ENCODE data around the gene C10orf90.

The C10orf90 gene

DNA sequence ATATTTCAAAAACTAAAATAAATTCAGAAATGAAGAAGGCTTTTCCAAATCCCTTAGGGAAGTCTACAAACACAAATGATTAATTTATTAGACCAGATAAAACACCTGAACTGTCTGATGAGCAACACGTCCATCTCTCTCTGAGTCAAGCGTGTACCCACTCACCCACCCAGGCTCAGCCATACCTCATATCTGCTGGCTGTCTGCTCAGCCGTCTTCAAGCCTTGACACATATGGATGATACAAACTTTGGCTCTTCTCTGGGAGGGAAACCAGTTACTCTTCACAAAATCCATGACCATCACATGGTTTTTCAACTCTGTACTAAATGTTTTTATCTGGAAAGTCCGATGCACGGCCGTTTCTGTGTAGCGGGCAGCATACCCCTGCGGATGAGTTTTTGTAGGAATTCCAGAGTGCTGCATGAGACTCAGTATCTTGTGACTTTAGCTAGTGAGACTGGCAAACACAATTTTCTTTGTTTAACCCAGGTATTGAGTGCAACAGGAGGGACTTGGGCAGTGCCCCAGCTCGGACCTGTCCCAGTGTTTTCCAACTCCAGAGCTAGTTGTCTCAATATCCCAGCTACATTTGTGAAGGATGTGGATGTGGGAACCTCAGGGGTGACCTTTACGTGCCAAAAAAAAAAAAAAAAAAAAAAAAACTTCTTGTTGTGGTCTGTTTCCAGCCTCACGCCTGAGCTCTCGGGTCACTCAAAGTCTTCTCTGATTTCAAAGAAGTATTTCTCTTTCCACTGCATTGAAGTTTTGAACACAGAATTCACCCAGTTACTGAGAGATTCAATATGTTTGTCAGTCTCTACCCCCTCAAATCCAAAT lies at the start of gene C10orf90:
C10orf90 (minus strand) TSS at position 638 of the 839 bp plus-strand sequence; CDS start at position 425, 213 bp downstream.
- no peak within 1 kb of the TSS for H3K4me3 ChIP-seq (ENCODE audit: low read depth, low read length)
- DNase-seq (ENCODE audit: low read depth) = no peak
- TF ChIP-seq MAX (IDR thresholded peaks at IDR 0.05; ENCODE audit: low read depth, low read length) = no peak
- TF ChIP-seq, protein P1, sequence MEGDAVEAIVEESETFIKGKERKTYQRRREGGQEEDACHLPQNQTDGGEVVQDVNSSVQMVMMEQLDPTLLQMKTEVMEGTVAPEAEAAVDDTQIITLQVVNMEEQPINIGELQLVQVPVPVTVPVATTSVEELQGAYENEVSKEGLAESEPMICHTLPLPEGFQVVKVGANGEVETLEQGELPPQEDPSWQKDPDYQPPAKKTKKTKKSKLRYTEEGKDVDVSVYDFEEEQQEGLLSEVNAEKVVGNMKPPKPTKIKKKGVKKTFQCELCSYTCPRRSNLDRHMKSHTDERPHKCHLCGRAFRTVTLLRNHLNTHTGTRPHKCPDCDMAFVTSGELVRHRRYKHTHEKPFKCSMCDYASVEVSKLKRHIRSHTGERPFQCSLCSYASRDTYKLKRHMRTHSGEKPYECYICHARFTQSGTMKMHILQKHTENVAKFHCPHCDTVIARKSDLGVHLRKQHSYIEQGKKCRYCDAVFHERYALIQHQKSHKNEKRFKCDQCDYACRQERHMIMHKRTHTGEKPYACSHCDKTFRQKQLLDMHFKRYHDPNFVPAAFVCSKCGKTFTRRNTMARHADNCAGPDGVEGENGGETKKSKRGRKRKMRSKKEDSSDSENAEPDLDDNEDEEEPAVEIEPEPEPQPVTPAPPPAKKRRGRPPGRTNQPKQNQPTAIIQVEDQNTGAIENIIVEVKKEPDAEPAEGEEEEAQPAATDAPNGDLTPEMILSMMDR (IDR thresholded peaks at IDR 0.05; ENCODE audit: low read depth, low read length) = no peak
- TF ChIP-seq MYC (IDR thresholded peaks at IDR 0.05; ENCODE audit: low read depth, low read length) = no peak
- no peak for TF ChIP-seq POLR2A (IDR thresholded peaks at IDR 0.05; ENCODE audit: extremely low read depth, insufficient read length)

DNA sequence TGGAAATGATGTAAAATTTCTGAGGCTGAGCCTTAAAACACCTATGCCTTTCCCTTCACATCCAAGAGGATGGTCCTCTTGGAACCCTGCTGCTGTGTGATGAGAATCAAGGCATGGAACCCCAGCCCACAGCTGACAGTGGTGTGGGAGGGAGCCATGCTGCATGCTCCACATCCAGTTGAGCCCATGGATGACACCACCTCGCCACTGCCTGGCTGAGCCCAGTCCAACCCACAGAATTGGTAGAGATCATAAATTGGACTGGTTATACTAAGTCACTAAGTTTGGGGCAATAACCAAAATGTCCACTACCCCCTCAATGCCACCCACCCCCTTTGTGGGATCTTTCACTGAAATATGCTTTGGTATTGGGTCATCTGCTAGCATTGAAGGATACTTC lies 45.9 kb upstream of the C10orf90 start:
- no peak for DNase-seq (ENCODE audit: low read depth)
- H3K4me3 ChIP-seq (ENCODE audit: low read depth, low read length) = no peak overlapping the region
- TF ChIP-seq, protein P1 (IDR thresholded peaks at IDR 0.05; ENCODE audit: low read depth, low read length) = no peak
- TF ChIP-seq MYC (IDR thresholded peaks at IDR 0.05; ENCODE audit: low read depth, low read length) (no peak), POLR2A (IDR thresholded peaks at IDR 0.05; ENCODE audit: extremely low read depth, insufficient read length) (no peak), MAX (IDR thresholded peaks at IDR 0.05; ENCODE audit: low read depth, low read length) (no peak)

DNA sequence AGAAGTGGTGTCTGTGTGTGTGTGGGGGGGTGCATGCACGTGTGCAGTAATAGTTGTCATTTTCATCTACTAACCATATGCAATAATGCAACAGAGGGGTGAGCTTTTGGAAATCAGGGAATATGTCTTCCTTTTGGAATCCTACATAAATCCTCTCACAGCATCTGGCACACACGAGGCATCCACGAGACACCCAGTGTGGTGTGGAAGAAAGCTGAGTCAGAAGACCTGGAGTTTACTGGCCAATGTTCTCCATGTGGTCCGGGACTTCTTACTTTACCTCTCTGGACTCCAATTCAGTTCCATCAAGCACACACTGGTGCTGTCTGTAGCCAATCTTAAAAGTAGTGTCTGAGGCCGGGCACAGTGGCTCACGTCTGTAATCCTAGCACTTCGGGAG lies 43.1 kb upstream of the C10orf90 start:
- TF ChIP-seq MAX (IDR thresholded peaks at IDR 0.05; ENCODE audit: low read depth, low read length) (no peak), MYC (IDR thresholded peaks at IDR 0.05; ENCODE audit: low read depth, low read length) (no peak), POLR2A (IDR thresholded peaks at IDR 0.05; ENCODE audit: extremely low read depth, insufficient read length) (no peak)
- TF ChIP-seq, protein P1 (IDR thresholded peaks at IDR 0.05; ENCODE audit: low read depth, low read length) = no peak
- no peak overlapping the region for H3K4me3 ChIP-seq (ENCODE audit: low read depth, low read length)
- no peak for DNase-seq (ENCODE audit: low read depth)

DNA sequence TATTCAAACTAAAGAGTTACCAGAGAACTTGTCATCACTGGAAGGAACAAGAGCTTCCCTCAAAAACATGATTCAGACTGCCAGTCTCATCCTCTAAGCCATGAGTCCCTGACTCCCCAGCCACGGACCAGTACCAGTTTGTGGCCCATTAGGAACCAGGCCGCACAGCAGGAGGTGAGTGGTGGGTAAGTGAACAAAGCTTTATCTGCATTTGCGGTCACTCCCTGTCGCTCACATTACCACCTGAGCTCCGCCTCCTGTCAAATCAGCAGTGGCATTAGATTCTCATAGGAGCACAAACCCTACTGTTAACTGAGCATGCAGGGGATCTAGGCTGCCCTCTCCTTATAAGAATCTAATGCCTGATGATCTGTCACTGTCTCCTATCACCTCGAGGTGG lies 42.2 kb upstream of the C10orf90 start:
- no peak for DNase-seq (ENCODE audit: low read depth)
- H3K4me3 ChIP-seq (ENCODE audit: low read depth, low read length) = no peak overlapping the region
- TF ChIP-seq, protein P1 (IDR thresholded peaks at IDR 0.05; ENCODE audit: low read depth, low read length) = no peak
- TF ChIP-seq MAX (IDR thresholded peaks at IDR 0.05; ENCODE audit: low read depth, low read length) (no peak), POLR2A (IDR thresholded peaks at IDR 0.05; ENCODE audit: extremely low read depth, insufficient read length) (no peak), MYC (IDR thresholded peaks at IDR 0.05; ENCODE audit: low read depth, low read length) (no peak)

DNA sequence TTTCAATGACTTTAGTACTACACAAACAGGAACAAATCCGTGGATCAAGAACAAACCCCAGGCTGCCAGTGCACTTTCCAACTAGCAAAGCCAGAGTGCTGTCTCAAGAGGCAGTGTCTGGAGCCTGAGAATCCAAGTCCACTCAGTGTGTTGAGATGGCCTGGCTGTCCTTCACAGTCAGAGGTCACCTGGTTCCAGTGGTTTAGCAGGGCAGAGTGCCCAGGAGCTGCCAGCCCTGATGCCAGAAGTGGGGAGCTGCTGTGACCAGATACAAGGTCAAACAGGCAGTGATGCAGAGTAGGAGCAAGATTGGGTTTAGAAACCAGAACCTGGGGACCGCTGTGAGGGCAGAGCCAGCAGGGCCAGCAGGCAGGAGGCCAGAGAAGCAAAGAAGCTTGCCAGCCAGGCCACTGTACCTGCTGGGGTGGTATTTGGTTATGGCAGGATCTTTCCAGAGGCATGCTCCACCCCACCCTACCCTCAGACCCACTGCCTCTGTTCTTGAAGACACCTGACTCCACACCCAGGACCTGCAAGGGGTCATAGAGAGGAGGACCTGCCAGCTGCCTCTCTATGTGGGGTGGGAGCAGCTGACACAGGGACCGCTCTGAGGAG lies 35.6 kb upstream of the C10orf90 start:
- H3K4me3 ChIP-seq (ENCODE audit: low read depth, low read length) = no peak overlapping the region
- DNase-seq (ENCODE audit: low read depth) = no peak

More for the DNA sequence above, 35.6 kb upstream of the C10orf90 start:
- TF ChIP-seq POLR2A (IDR thresholded peaks at IDR 0.05; ENCODE audit: extremely low read depth, insufficient read length) (no peak), MAX (IDR thresholded peaks at IDR 0.05; ENCODE audit: low read depth, low read length) (no peak), MYC (IDR thresholded peaks at IDR 0.05; ENCODE audit: low read depth, low read length) (no peak)
- TF ChIP-seq, protein P1 (IDR thresholded peaks at IDR 0.05; ENCODE audit: low read depth, low read length) = no peak
